AG04449 (cell line): ENCODE data around the gene ZBTB42.

Experiments used
- CTCF ChIA-PET: fragments of 350-600 bp; formaldehyde crosslinking; extraction: SDS; loops from one replicate; lab custom pipeline; 2021; ENCODE audit warnings: antibody characterized with exemption; lab: Yijun Ruan, JAX
- POLR2A ChIA-PET: fragments of 400-600, 350-600 bp; formaldehyde crosslinking; extraction: SDS; loops from one replicate; lab custom pipeline; 2020; ENCODE audit warnings: antibody characterized with exemption, inconsistent platforms; lab: Yijun Ruan, JAX
- DNase-seq: peaks from one replicate; pipeline ENCODE4 v3.0.0-alpha.2; 2010; ENCODE audit warnings: low read depth, low spot score
- H3K4me3 ChIP-seq: 2 replicates; pipeline ENCODE4 v1.5.1; 2011; ENCODE audit warnings: low read depth, mild to moderate bottlenecking, control low read depth, low read length
- TF ChIP-seq, protein P1 (sequence below): IDR thresholded peaks from one replicate; pipeline ENCODE4 v1.5.1; 2011; ENCODE audit warnings: mild to moderate bottlenecking, moderate library complexity, low read length, control low read depth, inconsistent platforms; ENCODE audit not compliant: insufficient read depth; ENCODE audit errors: missing control alignments

Gene ZBTB42

DNA sequence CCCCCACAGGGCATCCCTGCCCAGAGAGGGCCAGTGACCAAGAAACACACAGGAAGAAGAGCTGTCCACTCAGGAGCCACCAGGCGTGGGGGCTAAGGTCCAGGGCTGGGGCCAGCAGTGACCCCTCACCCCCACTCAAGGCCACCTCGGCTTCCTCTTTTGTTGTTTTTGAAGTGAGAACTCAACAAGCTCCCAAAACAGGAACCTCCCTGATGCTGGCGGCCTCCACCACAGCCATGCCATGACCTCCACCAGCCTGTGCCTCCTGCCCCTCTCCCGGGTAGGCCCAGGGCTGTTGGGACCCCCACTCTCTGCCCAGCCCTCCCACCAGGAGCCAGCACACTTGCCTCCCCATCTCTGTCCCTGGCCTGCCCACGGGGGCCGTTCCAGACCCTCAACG is 13.2 kb upstream of the ZBTB42 start:
- TF ChIP-seq, protein P1, sequence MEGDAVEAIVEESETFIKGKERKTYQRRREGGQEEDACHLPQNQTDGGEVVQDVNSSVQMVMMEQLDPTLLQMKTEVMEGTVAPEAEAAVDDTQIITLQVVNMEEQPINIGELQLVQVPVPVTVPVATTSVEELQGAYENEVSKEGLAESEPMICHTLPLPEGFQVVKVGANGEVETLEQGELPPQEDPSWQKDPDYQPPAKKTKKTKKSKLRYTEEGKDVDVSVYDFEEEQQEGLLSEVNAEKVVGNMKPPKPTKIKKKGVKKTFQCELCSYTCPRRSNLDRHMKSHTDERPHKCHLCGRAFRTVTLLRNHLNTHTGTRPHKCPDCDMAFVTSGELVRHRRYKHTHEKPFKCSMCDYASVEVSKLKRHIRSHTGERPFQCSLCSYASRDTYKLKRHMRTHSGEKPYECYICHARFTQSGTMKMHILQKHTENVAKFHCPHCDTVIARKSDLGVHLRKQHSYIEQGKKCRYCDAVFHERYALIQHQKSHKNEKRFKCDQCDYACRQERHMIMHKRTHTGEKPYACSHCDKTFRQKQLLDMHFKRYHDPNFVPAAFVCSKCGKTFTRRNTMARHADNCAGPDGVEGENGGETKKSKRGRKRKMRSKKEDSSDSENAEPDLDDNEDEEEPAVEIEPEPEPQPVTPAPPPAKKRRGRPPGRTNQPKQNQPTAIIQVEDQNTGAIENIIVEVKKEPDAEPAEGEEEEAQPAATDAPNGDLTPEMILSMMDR = no peak
- H3K4me3 ChIP-seq = no peak overlapping the region
- DNase-seq = no peak
- CTCF ChIA-PET = interaction anchor here (1.7 kb wide), 1 partner anchor 19 kb away, joined by 4 read pairs; no protein-coding TSS in a partner anchor
- POLR2A ChIA-PET = no interaction called here

DNA sequence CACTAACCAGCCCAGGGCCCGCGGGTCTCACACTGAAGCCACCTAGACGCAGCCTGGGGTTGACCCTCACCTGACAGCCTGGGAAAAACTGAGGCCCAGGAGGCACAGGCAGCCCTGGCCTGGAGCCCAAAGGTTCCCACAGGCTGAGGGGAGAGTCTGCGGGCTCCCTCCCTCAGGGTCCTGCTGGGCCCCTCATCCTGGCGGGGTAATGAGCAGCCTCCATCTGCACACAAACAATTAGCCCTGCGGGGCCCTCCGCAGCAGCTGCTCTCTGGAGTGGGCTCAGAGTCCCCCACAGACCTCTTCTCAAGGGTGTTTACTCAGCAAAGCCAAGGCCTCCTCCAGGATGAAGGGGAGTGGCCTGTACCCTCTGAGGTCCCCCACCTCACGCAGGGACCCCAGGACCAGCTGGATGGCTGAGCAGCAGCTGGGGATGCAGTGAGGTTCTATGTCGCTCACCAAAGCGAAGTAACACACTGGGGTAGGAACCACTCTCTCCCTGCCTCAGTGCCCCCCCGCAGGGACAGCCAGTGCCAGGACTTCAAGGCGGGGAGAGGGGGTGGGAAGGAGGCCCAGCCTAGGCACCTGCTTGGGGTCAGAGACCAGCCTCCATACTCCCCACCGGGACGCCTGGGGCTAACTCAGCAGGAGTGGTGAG is 12.6 kb upstream of the ZBTB42 start:
- CTCF ChIA-PET = interaction anchor here (1.7 kb wide), 3 partner anchors 20 to 38 kb away, joined by 4 to 8 read pairs (median 5); no protein-coding TSS in a partner anchor
- DNase-seq = no peak

DNA sequence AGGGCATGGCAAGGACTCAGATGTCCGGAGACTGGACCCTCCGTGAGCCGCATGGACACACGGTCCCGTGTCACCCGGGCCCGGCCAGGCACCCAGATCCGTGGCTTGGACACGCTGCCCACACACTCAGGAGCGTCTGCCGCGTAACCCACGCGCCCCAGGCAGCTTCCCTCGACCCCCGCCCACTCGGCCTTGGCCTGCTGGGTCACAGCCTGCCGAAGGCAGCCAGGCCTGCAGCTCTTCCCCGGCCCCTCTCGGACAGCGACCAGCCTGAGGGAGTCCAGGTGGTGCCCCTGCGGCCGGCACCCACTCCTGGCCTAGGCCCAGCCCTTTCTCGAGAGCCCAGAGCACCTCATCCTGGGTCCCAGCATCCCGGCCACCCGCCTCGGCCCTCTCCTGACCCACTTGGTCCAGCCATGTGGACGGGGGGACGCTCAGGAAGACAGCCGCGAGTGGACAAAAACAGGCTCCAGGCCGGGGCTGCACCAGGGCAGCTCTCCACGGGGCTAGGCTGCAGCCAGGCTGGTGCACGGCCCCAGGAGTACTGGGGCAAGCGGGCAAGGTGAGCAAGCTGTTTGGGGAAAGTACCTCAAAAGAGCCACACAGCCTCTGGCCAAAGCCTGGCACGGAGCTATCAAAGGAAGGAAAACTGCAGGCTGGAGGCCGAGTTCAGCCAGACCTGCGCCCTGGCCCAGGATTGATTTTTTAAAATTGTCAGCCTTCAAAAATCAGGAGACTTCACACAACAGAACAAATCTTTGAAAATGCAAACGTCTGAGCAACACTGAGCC is 11.8 kb upstream of the ZBTB42 start:
- ChIA-PET CTCF (interaction anchor here (1.7 to 7.9 kb wide), 4 partner anchors 19 to 37 kb away, joined by 4 to 52 read pairs (median 6); no protein-coding TSS in a partner anchor), POLR2A (no interaction called here)

More for the DNA sequence above, 12.6 kb upstream of the ZBTB42 start:
- H3K4me3 ChIP-seq = no peak overlapping the region
- TF ChIP-seq, protein P1 = no peak
- POLR2A ChIA-PET = no interaction called here

DNA sequence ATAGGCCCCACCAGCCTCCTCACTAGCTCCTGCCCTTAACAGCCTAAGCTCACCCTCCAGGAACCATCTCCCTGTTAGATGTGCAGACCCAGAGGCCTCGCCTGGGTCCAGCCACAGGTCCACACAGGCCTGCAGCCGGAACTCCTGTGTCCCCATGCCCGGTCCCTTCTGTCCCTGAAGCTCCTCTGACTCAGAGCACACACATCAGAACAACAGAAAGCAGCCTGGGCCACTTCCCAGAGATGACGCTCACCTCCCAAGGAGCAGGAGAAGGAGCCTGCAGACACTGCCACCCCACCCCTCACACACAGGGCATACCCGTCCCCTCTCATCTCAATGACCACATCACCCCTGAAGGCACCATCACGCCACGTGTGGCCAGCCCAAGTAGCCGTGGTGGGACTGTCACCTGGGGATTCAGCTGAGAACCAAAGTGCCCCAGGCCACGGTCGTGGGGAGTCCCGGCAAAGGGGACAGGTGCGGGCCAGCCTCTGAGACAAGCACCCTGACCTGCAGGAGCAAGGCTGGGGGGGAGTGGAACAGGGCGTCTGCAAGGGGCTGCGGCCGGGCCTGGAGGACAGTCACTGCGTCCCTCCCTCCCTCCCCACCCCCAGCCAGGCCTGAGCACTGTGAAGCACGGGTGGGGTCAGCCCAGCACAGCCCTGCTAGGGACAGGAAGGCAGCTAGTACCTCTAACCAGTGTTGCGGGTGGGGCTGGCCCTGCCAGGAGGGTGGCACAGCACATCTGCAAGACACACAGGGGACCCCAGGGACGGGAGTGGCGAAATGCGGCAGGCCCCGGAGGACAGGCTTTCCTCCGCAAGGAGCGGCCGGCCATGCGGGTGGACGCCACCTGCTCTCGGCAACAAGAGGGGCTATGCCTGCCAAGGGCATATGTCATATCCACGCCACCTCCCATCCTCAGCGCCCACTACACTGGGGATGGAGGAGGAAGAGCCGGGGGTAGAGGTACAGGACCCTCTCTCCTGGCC is 10.9 kb upstream of the ZBTB42 start:
- ChIA-PET POLR2A (no interaction called here), CTCF (interaction anchor here (1.0 to 7.9 kb wide), 5 partner anchors 20 to 37 kb away, joined by 3 to 52 read pairs (median 5); no protein-coding TSS in a partner anchor)
- TF ChIP-seq, protein P1 = no peak
- H3K4me3 ChIP-seq = no peak overlapping the region
- no peak for DNase-seq

More for the DNA sequence above, 11.8 kb upstream of the ZBTB42 start:
- TF ChIP-seq, protein P1 = no peak
- DNase-seq = no peak
- H3K4me3 ChIP-seq = no peak overlapping the region

DNA sequence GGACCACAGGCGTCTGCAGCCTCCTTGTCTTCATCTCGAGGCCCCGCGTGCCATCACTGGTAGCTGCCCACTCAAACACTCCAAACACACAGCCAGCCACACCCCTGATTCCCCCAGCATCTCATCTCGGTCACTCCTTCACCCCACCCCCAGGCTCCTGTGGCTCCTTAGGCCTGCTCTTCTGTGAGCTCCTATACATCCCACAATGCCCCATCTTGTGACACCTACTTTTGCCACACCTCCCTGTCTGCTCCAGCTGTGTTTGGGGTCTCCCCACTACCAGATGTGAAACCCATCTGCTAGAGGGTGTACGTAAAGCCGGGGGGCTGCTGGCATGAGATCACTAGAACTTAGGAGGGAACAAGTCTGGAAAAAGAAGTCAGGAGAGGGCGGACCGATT is 9.5 kb upstream of the ZBTB42 start:
- no peak for DNase-seq
- CTCF ChIA-PET = interaction anchor here (0.7 to 7.9 kb wide), 6 partner anchors 10 to 68 kb away, joined by 3 to 52 read pairs (median 3); partner anchors contain the start of gene ZBTB42
- H3K4me3 ChIP-seq = no peak overlapping the region
- POLR2A ChIA-PET = interaction anchor here (1.2 kb wide), 1 partner anchor 9 kb away, joined by 4 read pairs; the partner anchor contains the start of gene ZBTB42
- TF ChIP-seq, protein P1 = no peak
